Neuronal stem cell (in vitro differentiated cells): ENCODE measurements around the gene UBE3B.
A peak's percentile ranks its signal among the peaks of the same experiment; 100 is the strongest.

Experiments used
- DNase-seq: peaks from one replicate; pipeline ENCODE4 v3.0.0-alpha.2; 2013; ENCODE audit warnings: low spot score
- H2AFZ ChIP-seq: one replicate; pipeline ENCODE4 v1.6.1; 2013; ENCODE audit warnings: mild to moderate bottlenecking, low read length, inconsistent platforms
- H2AK5ac ChIP-seq: 2 replicates; pipeline ENCODE4 v1.6.1; 2013; ENCODE audit warnings: low read depth, mild to moderate bottlenecking, inconsistent platforms, low read length, moderate library complexity, mixed read lengths
- H2BK120ac ChIP-seq: 2 replicates; pipeline ENCODE4 v1.6.1; 2013; ENCODE audit warnings: low read depth, mild to moderate bottlenecking, inconsistent platforms, low read length, moderate library complexity, mixed read lengths
- H2BK12ac ChIP-seq: one replicate; pipeline ENCODE4 v1.6.1; 2013; ENCODE audit warnings: low read length, inconsistent platforms
- H2BK15ac ChIP-seq: 2 replicates; pipeline ENCODE4 v1.6.1; 2013; ENCODE audit warnings: mild to moderate bottlenecking, low read length, inconsistent platforms, mixed read lengths
- H2BK5ac ChIP-seq: one replicate; pipeline ENCODE4 v1.6.1; 2013; ENCODE audit warnings: inconsistent platforms, mild to moderate bottlenecking, low read length, moderate library complexity
- H3K14ac ChIP-seq: one replicate; pipeline ENCODE4 v1.6.1; 2013; ENCODE audit warnings: low read length, inconsistent platforms
- H3K18ac ChIP-seq: 2 replicates; pipeline ENCODE4 v1.6.1; 2013; ENCODE audit warnings: low read length, inconsistent platforms
- H3K23ac ChIP-seq: 2 replicates; pipeline ENCODE4 v1.6.1; 2013; ENCODE audit warnings: low read depth, mild to moderate bottlenecking, mixed read lengths, low read length, inconsistent platforms; ENCODE audit not compliant: poor library complexity
- H3K27ac ChIP-seq: replicated peaks from 3 replicates; pipeline ENCODE4 v1.5.1; 2013; ENCODE audit warnings: low read length, inconsistent platforms
- H3K27me3 ChIP-seq, 3 experiments: 2 replicates each; pipeline ENCODE4 v1.6.1; 2013; ENCODE audit warnings: low read length in 3 of 3, mild to moderate bottlenecking in 2 of 3, inconsistent platforms in 1 of 3, low read depth in 1 of 3, mixed read lengths in 1 of 3, moderate library complexity in 1 of 3; ENCODE audit not compliant: control insufficient read depth in 3 of 3, insufficient read depth in 3 of 3
- H3K36me3 ChIP-seq, 2 donors: replicated peaks in 1 of 2; 2 replicates each; pipeline ENCODE4 v1.6.1; 2013; ENCODE audit warnings: low read length in 2 of 2; ENCODE audit not compliant: control insufficient read depth in 2 of 2, insufficient read depth in 2 of 2
- H3K4ac ChIP-seq: 2 replicates; pipeline ENCODE4 v1.6.1; 2013; ENCODE audit warnings: inconsistent platforms, mild to moderate bottlenecking, low read length, moderate library complexity
- H3K4me1 ChIP-seq, 2 donors: 1 replicate in 1 of 2; 2 replicates in 1 of 2; pipeline ENCODE4 v1.6.1; 2013; ENCODE audit warnings: low read length in 2 of 2, low read depth in 1 of 2; ENCODE audit not compliant: control insufficient read depth in 2 of 2, insufficient read depth in 1 of 2
- H3K4me2 ChIP-seq: one replicate; pipeline ENCODE4 v1.6.1; 2013; ENCODE audit warnings: mild to moderate bottlenecking, low read length, inconsistent platforms; ENCODE audit not compliant: insufficient read depth, poor library complexity, severe bottlenecking
- H3K4me3 ChIP-seq, 2 donors: 2 replicates each; pipeline ENCODE4 v1.5.1; 2013; ENCODE audit warnings: low read length in 2 of 2, mild to moderate bottlenecking in 2 of 2, inconsistent platforms in 1 of 2, moderate library complexity in 1 of 2
- H3K79me1 ChIP-seq: one replicate; pipeline ENCODE4 v1.6.1; 2013; ENCODE audit warnings: low read depth, mild to moderate bottlenecking, inconsistent platforms, low read length, moderate library complexity
- H3K9ac ChIP-seq: one replicate; pipeline ENCODE4 v1.6.1; 2013; ENCODE audit warnings: mild to moderate bottlenecking, low read depth, low read length, inconsistent platforms; ENCODE audit not compliant: poor library complexity
- H3K9me3 ChIP-seq, 2 donors: replicated peaks in 1 of 2; 2 replicates each; pipeline versions ENCODE3 to v1.6.1; 2013; ENCODE audit warnings: low read length in 2 of 2, mild to moderate bottlenecking in 2 of 2, inconsistent platforms in 1 of 2, low read depth in 1 of 2, mixed read lengths in 1 of 2, moderate library complexity in 1 of 2; ENCODE audit not compliant: control insufficient read depth in 2 of 2, insufficient read depth in 1 of 2
- H4K8ac ChIP-seq: one replicate; pipeline ENCODE4 v1.6.1; 2013; ENCODE audit warnings: low read depth, mild to moderate bottlenecking, inconsistent platforms, low read length, moderate library complexity
- H4K91ac ChIP-seq: one replicate; pipeline ENCODE4 v1.6.1; 2013; ENCODE audit warnings: low read length, low read depth, mild to moderate bottlenecking, inconsistent platforms; ENCODE audit not compliant: poor library complexity
- WGBS, 2 donors: extraction: QIAGEN DNeasy Blood & Tissue Kit; methylation state at CpG; one replicate each; pipeline ENCODE4 v1.1.7; 2013; ENCODE audit warnings: missing lambda C conversion rate in 2 of 2, mixed read lengths in 1 of 2; ENCODE audit not compliant: insufficient read length in 2 of 2, insufficient replicate concordance in 1 of 2; ENCODE audit errors: extremely low coverage in 2 of 2; 5-methylcytosine and 5-hydroxymethylcytosine counted together

The UBE3B gene

DNA sequence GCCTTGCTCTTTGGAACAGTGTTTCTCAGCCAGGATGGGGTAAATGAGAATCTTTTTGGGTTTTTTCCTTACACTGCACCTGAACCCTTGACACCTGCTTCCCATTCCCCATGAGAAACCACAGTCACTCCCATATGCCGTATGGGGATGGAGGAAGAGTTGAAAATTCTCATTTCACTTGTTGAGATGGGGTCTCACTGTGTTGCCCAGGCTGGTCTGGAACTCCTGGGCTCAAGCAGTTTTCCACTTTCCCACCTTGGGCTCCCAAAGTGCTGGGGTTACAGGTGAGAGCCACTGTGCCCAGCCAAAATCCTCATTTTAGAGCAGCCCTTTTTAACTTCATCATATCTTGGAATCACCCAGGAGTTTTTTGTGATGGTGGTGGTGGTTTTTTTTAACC is 99.9 kb downstream of the UBE3B start:
- Histone ChIP-seq H3K27me3 (no peaks in the 10 kb centered on the region), H3K4ac (no peak overlapping the region), H3K18ac (no peak overlapping the region), H3K9ac (no peak overlapping the region), H3K23ac (no peak overlapping the region), H4K8ac (no peak overlapping the region), H3K4me2 (no peak overlapping the region), H2BK120ac (no peak overlapping the region), H4K91ac (no peak overlapping the region), H3K4me3 (no peak overlapping the region), H3K79me1 (peaks cover 2% of the 10 kb centered on the region), H2BK5ac (no peak overlapping the region), H3K4me1 (peaks cover 13 to 15% of the 10 kb centered on the region in 2 donors), H2AK5ac (no peak overlapping the region), H2BK12ac (no peak overlapping the region), H2AFZ (no peak overlapping the region), H2BK15ac (no peak overlapping the region), H3K27ac (no peak overlapping the region), H3K36me3 (peaks cover 54 to 80% of the 10 kb centered on the region in 2 donors), H3K9me3 (no peaks in the 10 kb centered on the region), H3K14ac (no peak overlapping the region)
- DNase-seq = no peak
- no CpG with 5 or more reads among the region's 1 CpG for WGBS, 2 donors

DNA sequence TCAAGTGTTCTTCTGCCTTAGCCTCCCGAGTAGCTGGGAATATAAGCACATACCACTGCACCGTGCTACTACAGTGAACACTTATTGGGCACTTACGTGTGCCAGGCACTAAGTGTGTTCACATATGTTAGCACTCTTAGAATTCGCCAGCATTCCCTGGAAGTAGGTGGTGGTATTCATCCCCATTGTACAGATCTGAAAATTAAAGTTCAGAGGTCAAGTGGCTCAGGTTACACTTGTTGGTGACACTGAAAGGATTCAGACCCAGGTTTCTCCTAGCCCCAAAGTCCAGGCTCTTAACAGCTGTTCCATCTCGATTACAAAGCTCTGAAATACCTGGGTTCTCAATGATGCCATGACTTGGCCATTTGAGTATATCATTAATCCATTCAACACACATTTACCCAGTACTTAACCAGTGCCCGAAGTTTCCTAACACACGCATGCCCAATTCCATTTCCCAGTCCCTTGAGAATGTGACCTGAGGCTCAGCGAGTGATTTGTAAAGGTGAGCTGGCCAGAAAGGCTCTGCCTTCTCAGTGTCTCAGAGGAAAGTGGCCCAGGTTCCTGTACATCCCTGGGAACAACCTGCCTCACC is 101.0 kb downstream of the UBE3B start:
- DNase-seq = no peak
- Histone ChIP-seq H3K79me1 (peaks cover 2% of the 10 kb centered on the region), H3K9me3 (no peaks in the 10 kb centered on the region), H2AK5ac (no peak overlapping the region), H3K36me3 (peaks cover 56 to 86% of the 10 kb centered on the region in 2 donors), H4K8ac (no peak overlapping the region), H3K4ac (no peak overlapping the region), H3K23ac (no peak overlapping the region), H4K91ac (no peak overlapping the region), H2AFZ (no peak overlapping the region), H3K27me3 (no peaks in the 10 kb centered on the region), H3K18ac (no peak overlapping the region), H3K4me1 (peaks cover 6 to 7% of the 10 kb centered on the region in 2 donors), H2BK5ac (no peak overlapping the region), H3K14ac (no peak overlapping the region), H2BK12ac (no peak overlapping the region), H2BK15ac (no peak overlapping the region), H2BK120ac (no peak overlapping the region), H3K9ac (no peak overlapping the region), H3K4me3 (no peak overlapping the region), H3K4me2 (no peak overlapping the region), H3K27ac (no peak overlapping the region)
- WGBS, 2 donors = no CpG with 5 or more reads among the region's 8 CpGs

DNA sequence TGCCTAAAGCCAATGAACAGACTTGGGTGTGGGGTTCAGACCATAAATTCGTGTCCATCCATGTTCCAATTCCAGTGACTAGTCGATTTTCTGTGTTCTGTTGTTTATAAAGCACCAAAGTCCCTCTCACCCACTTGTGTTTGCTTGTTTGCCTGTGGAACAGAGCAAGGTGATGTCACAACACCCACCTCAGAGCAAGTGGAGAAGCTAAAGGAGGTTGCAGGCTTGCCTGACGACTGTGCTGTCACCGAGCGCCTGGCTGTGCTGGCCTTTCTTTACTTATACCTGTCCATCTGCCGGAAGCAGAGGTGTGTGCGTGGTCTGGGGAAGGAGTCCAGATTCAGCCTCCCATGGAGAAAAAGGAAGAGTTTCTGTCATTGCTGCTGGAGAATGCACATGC is 102.2 kb downstream of the UBE3B start:
- H3K4me2 ChIP-seq = no peak overlapping the region
- H3K27me3 ChIP-seq = no peaks in the 10 kb centered on the region
- no peak overlapping the region for H3K14ac ChIP-seq
- no peak overlapping the region for H4K91ac ChIP-seq
- H3K9ac ChIP-seq = no peak overlapping the region
- no peak overlapping the region for H3K27ac ChIP-seq
- no peak overlapping the region for H2BK5ac ChIP-seq
- no peak overlapping the region for H2BK12ac ChIP-seq
- H3K9me3 ChIP-seq = no peaks in the 10 kb centered on the region
- H3K4me3 ChIP-seq = peak overlapping the region in 1 of 2 donors; percentile 54
- no peak overlapping the region for H3K18ac ChIP-seq
- DNase-seq = no peak
- H3K23ac ChIP-seq = no peak overlapping the region
- no peak overlapping the region for H2BK15ac ChIP-seq
- H3K4ac ChIP-seq = no peak overlapping the region
- H3K4me1 ChIP-seq = peaks cover 2 to 3% of the 10 kb centered on the region in 2 donors
- no peak overlapping the region for H4K8ac ChIP-seq
- peaks cover 2% of the 10 kb centered on the region for H3K79me1 ChIP-seq
- no peak overlapping the region for H2BK120ac ChIP-seq
- WGBS, 2 donors = no CpG with 5 or more reads among the region's 7 CpGs
- no peak overlapping the region for H2AK5ac ChIP-seq
- peaks cover 60 to 94% of the 10 kb centered on the region in 2 donors for H3K36me3 ChIP-seq
- H2AFZ ChIP-seq = no peak overlapping the region

DNA sequence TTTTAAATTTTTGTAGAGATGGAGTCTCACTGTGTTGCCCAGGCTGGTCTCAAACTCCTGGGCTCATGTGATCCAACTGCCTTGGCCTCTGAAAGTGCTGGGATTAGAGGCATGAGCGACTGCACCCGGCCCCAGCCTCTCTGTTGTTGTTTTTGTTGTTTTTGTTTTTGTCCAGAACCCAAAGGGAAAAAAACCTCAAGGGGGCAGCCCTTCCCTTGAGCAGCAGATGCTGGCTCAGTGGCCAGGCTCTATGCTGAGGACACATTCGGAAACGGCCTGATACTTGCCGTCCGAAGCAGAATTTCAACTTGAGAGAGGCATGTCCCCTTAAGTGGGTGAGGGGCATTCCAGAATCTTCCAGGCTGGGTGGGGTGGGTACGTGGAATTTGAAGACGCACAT is 102.8 kb downstream of the UBE3B start:
- Histone ChIP-seq H3K27ac (no peak overlapping the region), H3K4me1 (no peaks in the 10 kb centered on the region), H3K4ac (no peak overlapping the region), H3K9ac (no peak overlapping the region), H3K9me3 (no peaks in the 10 kb centered on the region), H3K36me3 (peaks cover 60 to 94% of the 10 kb centered on the region in 2 donors), H2AFZ (no peak overlapping the region), H3K14ac (no peak overlapping the region), H3K4me3 (no peak overlapping the region), H3K23ac (no peak overlapping the region), H4K8ac (no peak overlapping the region), H2BK15ac (no peak overlapping the region), H2BK5ac (no peak overlapping the region), H3K27me3 (no peaks in the 10 kb centered on the region), H4K91ac (no peak overlapping the region), H2BK12ac (no peak overlapping the region), H3K18ac (no peak overlapping the region), H3K4me2 (no peak overlapping the region), H2BK120ac (no peak overlapping the region), H2AK5ac (no peak overlapping the region), H3K79me1 (peaks cover 2% of the 10 kb centered on the region)
- no CpG with 5 or more reads among the region's 8 CpGs for WGBS, 2 donors
- no peak for DNase-seq
